SK-N-SH treated with all-trans-retinoic acid at 6 μM for 48 hours (cell line): ENCODE results near the gene TMEM125.

Experiments
- ARNTL ChIP-seq: fragments of 450-650 bp; formaldehyde crosslinking; IDR thresholded peaks from 2 replicates; pipeline ENCODE4 v1.5.0; 2020; ENCODE audit warnings: low read depth, mild to moderate bottlenecking, moderate library complexity, borderline replicate concordance
- BACH2 ChIP-seq: fragments of 250-450 bp; sonication (Bioruptor Pico); IDR thresholded peaks from 2 replicates; pipeline ENCODE4 v1.9.0; 2021; ENCODE audit warnings: mild to moderate bottlenecking, borderline replicate concordance
- GLIS3 ChIP-seq: fragments of 250-450 bp; sonication (Bioruptor Pico); IDR thresholded peaks from 2 replicates; pipeline ENCODE4 v1.5.0; 2020; ENCODE audit warnings: mild to moderate bottlenecking, moderate library complexity
- ISL1 ChIP-seq: fragments of 250-450 bp; sonication (Bioruptor Pico); IDR thresholded peaks from 2 replicates; pipeline ENCODE4 v2.1.2; 2022; ENCODE audit warnings: mild to moderate bottlenecking, moderate library complexity
- RARB ChIP-seq: fragments of 250-450 bp; sonication (Bioruptor Pico); IDR thresholded peaks from 2 replicates; pipeline ENCODE4 v1.8.0; 2021; ENCODE audit warnings: mild to moderate bottlenecking, moderate library complexity
- TCF4 ChIP-seq: fragments of 250-450 bp; sonication (Bioruptor Pico); IDR thresholded peaks from 2 replicates; pipeline ENCODE4 v1.8.0; 2021; ENCODE audit warnings: mild to moderate bottlenecking, moderate library complexity, borderline replicate concordance
- ZFP3 ChIP-seq: fragments of 250-450 bp; sonication (Bioruptor Pico); IDR thresholded peaks from 2 replicates; pipeline ENCODE4 v1.5.0; 2020; ENCODE audit warnings: mild to moderate bottlenecking, moderate library complexity
- ZFP30 ChIP-seq: fragments of 450-650 bp; formaldehyde crosslinking; IDR thresholded peaks from 2 replicates; pipeline ENCODE4 v1.5.0; 2022; ENCODE audit warnings: mild to moderate bottlenecking, moderate library complexity

GRCh38 chr1:43276673-43277072, 6.9 kb downstream of the TMEM125 start:
- TF ChIP-seq BACH2 (CRISPR knock-in tag) (no peak), ISL1 (CRISPR knock-in tag) (no peak), ARNTL (CRISPR knock-in tag) (no peak), ZFP3 (CRISPR knock-in tag) (no peak), ZFP30 (CRISPR knock-in tag) (no peak), RARB (no peak), TCF4 (CRISPR knock-in tag) (no peak), GLIS3 (CRISPR knock-in tag) (no peak)
